Gastrocnemius medialis (tissue), 4 donors: Measurements from ENCODE around the gene GNAO1.

Experiments used
- POLR2A ChIP-seq, 2 donors: fragments of 450-650 bp; IDR thresholded peaks; one replicate each; pipeline ENCODE4 v1.6.1; 2017; ENCODE audit warnings: antibody characterized with exemption in 2 of 2, mild to moderate bottlenecking in 2 of 2, moderate library complexity in 2 of 2
- TF ChIP-seq, protein P1 (sequence below), 5 experiments: fragments of 450-650 bp in 3 of 5; fragments of 200-600 bp in 2 of 5; sonication (generic) in 2 of 5; IDR thresholded peaks in 4 of 5; conservative IDR thresholded peaks in 1 of 5; 1 replicate in 4 of 5; 2 replicates in 1 of 5; pipeline ENCODE4 v1.5.1; 2016 to 2019; ENCODE audit warnings: antibody characterized with exemption in 5 of 5, mild to moderate bottlenecking in 3 of 5, moderate library complexity in 3 of 5

DNA sequence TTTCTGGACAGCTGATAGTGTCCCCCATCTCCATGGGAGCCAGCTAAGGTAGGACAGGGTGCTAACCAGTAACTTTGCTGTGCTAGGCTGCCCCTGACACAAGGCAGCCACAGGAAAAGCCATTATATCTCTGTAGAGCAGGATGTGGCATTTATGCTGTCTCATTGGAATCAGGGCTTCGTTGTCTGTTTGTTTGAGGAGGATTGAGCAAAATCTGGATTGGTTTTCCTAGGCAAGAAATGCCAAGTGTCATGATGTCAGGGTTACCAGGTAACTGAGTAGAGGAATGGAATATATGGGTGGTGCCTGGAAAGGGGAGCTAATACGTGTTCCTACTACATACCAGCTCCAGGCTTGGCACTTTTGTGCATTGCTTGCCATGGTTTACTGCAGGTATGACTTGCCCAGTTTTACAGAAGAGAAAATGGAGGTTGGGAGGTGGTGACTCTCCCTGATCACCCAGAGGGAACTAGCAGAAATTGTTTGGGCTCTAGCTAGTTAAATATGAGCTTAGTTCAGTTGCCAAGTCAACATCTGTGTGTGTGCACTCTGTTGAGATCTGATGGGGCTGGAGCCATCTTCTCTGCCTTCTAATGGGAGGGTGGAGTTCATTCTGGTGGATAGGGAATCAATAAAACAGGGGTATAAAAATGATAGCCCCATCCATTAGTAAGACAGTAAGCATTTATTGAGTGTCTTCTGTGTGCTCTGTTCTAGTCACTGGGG is 33.9 kb downstream of the GNAO1 start:
- TF ChIP-seq, protein P1, sequence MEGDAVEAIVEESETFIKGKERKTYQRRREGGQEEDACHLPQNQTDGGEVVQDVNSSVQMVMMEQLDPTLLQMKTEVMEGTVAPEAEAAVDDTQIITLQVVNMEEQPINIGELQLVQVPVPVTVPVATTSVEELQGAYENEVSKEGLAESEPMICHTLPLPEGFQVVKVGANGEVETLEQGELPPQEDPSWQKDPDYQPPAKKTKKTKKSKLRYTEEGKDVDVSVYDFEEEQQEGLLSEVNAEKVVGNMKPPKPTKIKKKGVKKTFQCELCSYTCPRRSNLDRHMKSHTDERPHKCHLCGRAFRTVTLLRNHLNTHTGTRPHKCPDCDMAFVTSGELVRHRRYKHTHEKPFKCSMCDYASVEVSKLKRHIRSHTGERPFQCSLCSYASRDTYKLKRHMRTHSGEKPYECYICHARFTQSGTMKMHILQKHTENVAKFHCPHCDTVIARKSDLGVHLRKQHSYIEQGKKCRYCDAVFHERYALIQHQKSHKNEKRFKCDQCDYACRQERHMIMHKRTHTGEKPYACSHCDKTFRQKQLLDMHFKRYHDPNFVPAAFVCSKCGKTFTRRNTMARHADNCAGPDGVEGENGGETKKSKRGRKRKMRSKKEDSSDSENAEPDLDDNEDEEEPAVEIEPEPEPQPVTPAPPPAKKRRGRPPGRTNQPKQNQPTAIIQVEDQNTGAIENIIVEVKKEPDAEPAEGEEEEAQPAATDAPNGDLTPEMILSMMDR (IDR thresholded peaks at IDR 0.05 in 4 of 5, conservative IDR thresholded peaks at IDR 0.05 in 1 of 5) = no peak
- TF ChIP-seq POLR2A (IDR thresholded peaks at IDR 0.05) = no peak
